DOHH2 (cell line): Measurements from ENCODE around the gene C1QTNF8.

Experiments used
- EZH2phosphoT487 ChIP-seq: fragments of 200-600 bp; sonication (generic); IDR thresholded peaks from 2 replicates; pipeline ENCODE4 v1.6.1; 2017; ENCODE audit warnings: borderline replicate concordance, mild to moderate bottlenecking, antibody characterized with exemption, low read length, moderate library complexity, mixed read lengths
- TF ChIP-seq, protein P1 (sequence below): fragments of 200-600 bp; sonication (generic); IDR thresholded peaks from one replicate; pipeline ENCODE4 v1.5.1; 2014; ENCODE audit warnings: antibody characterized with exemption, mild to moderate bottlenecking, low read depth, low read length; ENCODE audit not compliant: poor library complexity, severe bottlenecking

DNA sequence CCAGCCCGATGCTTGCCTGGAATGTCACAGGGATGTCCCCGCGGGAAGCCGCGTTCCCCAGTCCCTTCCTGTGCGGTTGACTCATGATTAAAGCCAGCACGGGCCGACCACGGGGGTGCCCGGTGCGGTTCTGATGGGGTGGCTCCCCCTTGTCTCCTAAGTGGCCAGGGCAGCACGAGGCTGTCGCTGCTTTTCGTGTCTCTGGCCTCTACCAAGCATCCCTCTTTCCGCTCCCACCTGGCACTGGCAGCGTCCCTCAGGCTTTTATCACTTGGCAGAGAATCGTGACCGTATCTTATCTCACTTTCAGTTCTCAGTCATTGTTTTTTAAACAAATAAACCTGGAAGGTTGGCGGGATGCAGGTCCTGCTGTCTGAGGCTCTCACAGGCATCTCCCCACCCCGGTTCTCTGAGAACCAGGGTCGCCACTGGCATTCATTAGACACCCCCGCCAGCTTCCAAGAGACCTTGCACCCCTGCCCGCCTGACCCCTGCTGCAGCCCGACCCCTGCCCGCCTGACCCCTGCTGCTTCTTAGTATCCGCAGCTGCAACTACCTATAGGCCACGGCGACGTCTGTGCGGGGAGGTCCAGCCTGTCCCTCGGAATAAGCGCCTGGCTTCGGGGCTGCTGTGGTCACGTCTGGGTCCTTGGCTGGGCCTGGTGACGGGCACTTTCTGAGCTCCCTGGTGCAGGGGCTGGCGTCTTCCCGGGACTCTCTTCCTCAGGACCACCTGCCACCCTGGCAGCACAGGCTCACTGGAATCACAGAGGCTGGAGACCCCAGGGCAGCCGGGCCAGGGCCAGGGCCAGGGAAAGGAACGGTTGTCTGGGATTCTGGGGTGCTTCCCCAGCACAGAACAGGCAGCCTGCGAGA lies 7.5 kb downstream of the C1QTNF8 start:
- TF ChIP-seq, protein P1, sequence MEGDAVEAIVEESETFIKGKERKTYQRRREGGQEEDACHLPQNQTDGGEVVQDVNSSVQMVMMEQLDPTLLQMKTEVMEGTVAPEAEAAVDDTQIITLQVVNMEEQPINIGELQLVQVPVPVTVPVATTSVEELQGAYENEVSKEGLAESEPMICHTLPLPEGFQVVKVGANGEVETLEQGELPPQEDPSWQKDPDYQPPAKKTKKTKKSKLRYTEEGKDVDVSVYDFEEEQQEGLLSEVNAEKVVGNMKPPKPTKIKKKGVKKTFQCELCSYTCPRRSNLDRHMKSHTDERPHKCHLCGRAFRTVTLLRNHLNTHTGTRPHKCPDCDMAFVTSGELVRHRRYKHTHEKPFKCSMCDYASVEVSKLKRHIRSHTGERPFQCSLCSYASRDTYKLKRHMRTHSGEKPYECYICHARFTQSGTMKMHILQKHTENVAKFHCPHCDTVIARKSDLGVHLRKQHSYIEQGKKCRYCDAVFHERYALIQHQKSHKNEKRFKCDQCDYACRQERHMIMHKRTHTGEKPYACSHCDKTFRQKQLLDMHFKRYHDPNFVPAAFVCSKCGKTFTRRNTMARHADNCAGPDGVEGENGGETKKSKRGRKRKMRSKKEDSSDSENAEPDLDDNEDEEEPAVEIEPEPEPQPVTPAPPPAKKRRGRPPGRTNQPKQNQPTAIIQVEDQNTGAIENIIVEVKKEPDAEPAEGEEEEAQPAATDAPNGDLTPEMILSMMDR, result no peak
- TF ChIP-seq EZH2phosphoT487, result no peak
